Hepatic stellate cell (primary cell): ENCODE results near the gene PDSS2.
"Not testable (repeated sequence)": the region's sequence is repeated elsewhere in the genome, so short reads cannot be mapped to it uniquely, and the experiment has no call there.

Experiments used
- DNase-seq: peaks from one replicate; pipeline ENCODE4 v3.0.0; 2011; ENCODE audit warnings: low spot score

Gene PDSS2

GRCh38 chr6:107475360-107475759 lies 16.0 kb upstream of the PDSS2 start:
- DNase-seq: not testable (repeated sequence)

GRCh38 chr6:107473660-107474059 lies 14.3 kb upstream of the PDSS2 start:
- DNase-seq: no peak

- no peak for DNase-seq
Measured at GRCh38 chr6:107470364-107470763, 11.0 kb upstream of the PDSS2 start.

- DNase-seq: no peak
Measured at GRCh38 chr6:107466062-107466461, 6.7 kb upstream of the PDSS2 start.

- DNase-seq: no peak
Measured at GRCh38 chr6:107460083-107460631, 793 bp upstream of the PDSS2 start.

GRCh38 chr6:107458672-107459282 lies 587 bp downstream of the PDSS2 start:
- peak; percentile 27 for DNase-seq

- DNase-seq: no peak
Measured at GRCh38 chr6:107448776-107449175, 10.6 kb downstream of the PDSS2 start.

- no peak for DNase-seq
Measured at GRCh38 chr6:107447663-107448216, 11.6 kb downstream of the PDSS2 start.

- DNase-seq: no peak
Measured at GRCh38 chr6:107444277-107444676, 15.1 kb downstream of the PDSS2 start.

GRCh38 chr6:107443608-107444267 lies 15.6 kb downstream of the PDSS2 start:
- DNase-seq: peak; percentile 17

- DNase-seq: no peak
Measured at GRCh38 chr6:107442938-107443607, 16.3 kb downstream of the PDSS2 start.

GRCh38 chr6:107441682-107442081 lies 17.7 kb downstream of the PDSS2 start:
- no peak for DNase-seq

GRCh38 chr6:107440936-107441335 lies 18.4 kb downstream of the PDSS2 start:
- DNase-seq: no peak

- DNase-seq: no peak
Measured at GRCh38 chr6:107439406-107439805, 20.0 kb downstream of the PDSS2 start.

GRCh38 chr6:107437691-107438090 lies 21.7 kb downstream of the PDSS2 start:
- no peak for DNase-seq

- no peak for DNase-seq
Measured at GRCh38 chr6:107436881-107437280, 22.5 kb downstream of the PDSS2 start.

GRCh38 chr6:107435798-107436197 lies 23.6 kb downstream of the PDSS2 start:
- DNase-seq: no peak

- DNase-seq: no peak
Measured at GRCh38 chr6:107434812-107435211, 24.6 kb downstream of the PDSS2 start.

- DNase-seq: not testable (repeated sequence)
Measured at GRCh38 chr6:107425951-107426350, 33.4 kb downstream of the PDSS2 start.

- no peak for DNase-seq
Measured at GRCh38 chr6:107423474-107423990, 35.8 kb downstream of the PDSS2 start.

GRCh38 chr6:107421696-107422256 lies 37.6 kb downstream of the PDSS2 start:
- no peak for DNase-seq

- DNase-seq: no peak
Measured at GRCh38 chr6:107419733-107420132, 39.6 kb downstream of the PDSS2 start.
